ENCODE measurements around the gene PITPNC1.

GRCh38 chr17:67375054-67375427 is 2.0 kb upstream of the PITPNC1 start:
- no peak for TF ChIP-seq CTCF (IDR thresholded peaks at IDR 0.05)
- TF ChIP-seq EZH2 (IDR thresholded peaks at IDR 0.05; ENCODE audit: borderline replicate concordance, insufficient read depth, low read depth, low read length, poor library complexity, severe bottlenecking) = no peak
